Progenitor cell of endocrine pancreas (in vitro differentiated cells): Measurements from ENCODE around the gene TPM3. TPM values are rescaled to one million over a fixed set of nuclear protein-coding genes. Genes with fewer than 3 reads are reported as not detected.
"Not testable (repeated sequence)": the region's sequence is repeated elsewhere in the genome, so short reads cannot be mapped to it uniquely, and the experiment has no call there.

Source experiments
- DNase-seq: peaks from one replicate; pipeline ENCODE4 v3.0.0; 2021; ENCODE audit warnings: low spot score; ENCODE audit not compliant: unreplicated experiment
- H3K27ac Mint-ChIP-seq: 2 replicates; pipeline ENCODE4 v1.8.0; 2021; ENCODE audit warnings: mild to moderate bottlenecking, moderate library complexity, mixed read lengths
- H3K27me3 Mint-ChIP-seq: 2 replicates; pipeline ENCODE4 v1.8.0; 2021; ENCODE audit warnings: mixed read lengths
- H3K36me3 Mint-ChIP-seq: 2 replicates; pipeline ENCODE4 v1.8.0; 2022; ENCODE audit warnings: mixed read lengths; ENCODE audit not compliant: insufficient read depth
- H3K4me1 Mint-ChIP-seq: 2 replicates; pipeline ENCODE4 v1.8.0; 2021; ENCODE audit warnings: low read depth, mixed read lengths
- H3K4me3 Mint-ChIP-seq: 2 replicates; pipeline ENCODE4 v1.8.0; 2021; ENCODE audit warnings: low read depth, mild to moderate bottlenecking, moderate library complexity, mixed read lengths
- H3K9me3 Mint-ChIP-seq: 2 replicates; pipeline ENCODE4 v1.8.0; 2021; ENCODE audit warnings: low read depth, mixed read lengths
- CTCF ChIP-seq: fragments of 200-600 bp; sonication (generic); IDR thresholded peaks from one replicate; pipeline ENCODE4 v1.5.0; 2021; ENCODE audit warnings: antibody characterized with exemption, mild to moderate bottlenecking; ENCODE audit not compliant: unreplicated experiment
- total RNA-seq: library from RNA; stranded (reverse); gene quantifications from 2 replicates; pipeline ENCODE4 v1.2.1, GENCODE V29; 2021

The TPM3 gene
- total RNA-seq, 1 donor from 2014 or later, result 304 TPM

GRCh38 chr1:154154534-154155191 lies 37.2 kb downstream of the TPM3 start, which contains the start of gene NUP210L:
NUP210L (minus strand) TSS chr1:154155073.
- peaks cover 3% of the 10 kb centered on the region for H3K4me1 Mint-ChIP-seq
- no peak within 1 kb of the TSS for H3K4me3 Mint-ChIP-seq
- peak within 1 kb of the TSS; percentile 77 for H3K27ac Mint-ChIP-seq
- no peaks in the 10 kb centered on the region for H3K27me3 Mint-ChIP-seq
- no peak for TF ChIP-seq CTCF
- no peak for DNase-seq
- no peaks in the 10 kb centered on the region for H3K9me3 Mint-ChIP-seq
- H3K36me3 Mint-ChIP-seq, result peaks cover 18% of the 10 kb centered on the region

- H3K36me3 Mint-ChIP-seq, result peaks cover 13% of the 10 kb centered on the region
- no peak for DNase-seq
- no peaks in the 10 kb centered on the region for H3K27me3 Mint-ChIP-seq
- H3K4me1 Mint-ChIP-seq, result peaks cover 3% of the 10 kb centered on the region
- no peak for TF ChIP-seq CTCF
- H3K4me3 Mint-ChIP-seq, result no peak overlapping the region
- H3K9me3 Mint-ChIP-seq, result no peaks in the 10 kb centered on the region
- H3K27ac Mint-ChIP-seq, result peak overlapping the region; percentile 64
Observed at GRCh38 chr1:154154053-154154452, 37.8 kb downstream of the TPM3 start.

- peaks cover 3% of the 10 kb centered on the region for H3K4me1 Mint-ChIP-seq
- H3K4me3 Mint-ChIP-seq, result no peak overlapping the region
- DNase-seq, result no peak
- no peaks in the 10 kb centered on the region for H3K27me3 Mint-ChIP-seq
- TF ChIP-seq CTCF, result no peak
- no peak overlapping the region for H3K27ac Mint-ChIP-seq
- H3K9me3 Mint-ChIP-seq, result no peaks in the 10 kb centered on the region
- peaks cover 1% of the 10 kb centered on the region for H3K36me3 Mint-ChIP-seq
Observed at GRCh38 chr1:154151311-154151710, 40.6 kb downstream of the TPM3 start.

- H3K27ac Mint-ChIP-seq, result no peak overlapping the region
- H3K36me3 Mint-ChIP-seq, result no peaks in the 10 kb centered on the region
- DNase-seq, result no peak
- H3K9me3 Mint-ChIP-seq, result no peaks in the 10 kb centered on the region
- TF ChIP-seq CTCF, result no peak
- peaks cover 3% of the 10 kb centered on the region for H3K4me1 Mint-ChIP-seq
- H3K4me3 Mint-ChIP-seq, result no peak overlapping the region
- H3K27me3 Mint-ChIP-seq, result no peaks in the 10 kb centered on the region
Observed at GRCh38 chr1:154148807-154149206, 43.1 kb downstream of the TPM3 start.

- not testable (repeated sequence) for H3K4me1 Mint-ChIP-seq, H3K27me3 Mint-ChIP-seq, H3K9me3 Mint-ChIP-seq, H3K4me3 Mint-ChIP-seq, H3K27ac Mint-ChIP-seq, DNase-seq, H3K36me3 Mint-ChIP-seq
Observed at GRCh38 chr1:154147505-154147904, 44.4 kb downstream of the TPM3 start.

- TF ChIP-seq CTCF, result peak; percentile 50
- DNase-seq, result no peak
- no peak overlapping the region for H3K4me3 Mint-ChIP-seq
- no peak overlapping the region for H3K27ac Mint-ChIP-seq
- H3K27me3 Mint-ChIP-seq, result no peaks in the 10 kb centered on the region
- H3K36me3 Mint-ChIP-seq, result no peaks in the 10 kb centered on the region
- no peaks in the 10 kb centered on the region for H3K9me3 Mint-ChIP-seq
- peaks cover 3% of the 10 kb centered on the region for H3K4me1 Mint-ChIP-seq
Observed at GRCh38 chr1:154145986-154146385, 45.9 kb downstream of the TPM3 start.
